Peyer's patch (tissue), 4 donors: ENCODE results near the gene ARHGAP22.

ENCODE experiments used
- POLR2A ChIP-seq, 2 donors: fragments of 450-650 bp; IDR thresholded peaks; one replicate each; pipeline ENCODE4 v1.5.1; 2017; ENCODE audit warnings: antibody characterized with exemption in 2 of 2, mild to moderate bottlenecking in 2 of 2, moderate library complexity in 2 of 2
- TF ChIP-seq, protein P1 (sequence below), 6 experiments: fragments of 450-650 bp in 4 of 6; fragments of 200-600 bp in 2 of 6; sonication (generic) in 1 of 6; IDR thresholded peaks; one replicate each; pipeline ENCODE4 v1.5.1; 2017 to 2019; ENCODE audit warnings: antibody characterized with exemption in 6 of 6, mild to moderate bottlenecking in 3 of 6, moderate library complexity in 1 of 6

DNA sequence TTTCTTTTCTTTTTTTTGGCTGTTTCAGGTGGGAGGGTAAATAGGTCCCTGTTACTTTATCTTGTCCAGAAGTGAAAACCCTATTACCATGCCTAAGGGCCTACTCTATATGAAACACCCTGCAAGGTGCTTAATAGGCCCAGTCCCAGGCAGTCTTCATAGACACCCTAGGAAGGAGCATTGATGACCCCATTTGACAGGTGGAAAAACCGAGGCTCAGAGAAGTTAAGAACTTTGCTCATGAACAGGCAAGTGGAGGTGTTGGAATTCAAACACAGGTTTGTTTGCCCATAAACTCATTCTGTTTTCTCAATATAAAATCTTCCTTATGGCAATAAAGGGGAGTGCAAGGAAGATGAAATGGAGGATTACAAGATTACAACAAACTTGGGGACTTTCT is 115.8 kb downstream of the ARHGAP22 start:
- TF ChIP-seq, protein P1, sequence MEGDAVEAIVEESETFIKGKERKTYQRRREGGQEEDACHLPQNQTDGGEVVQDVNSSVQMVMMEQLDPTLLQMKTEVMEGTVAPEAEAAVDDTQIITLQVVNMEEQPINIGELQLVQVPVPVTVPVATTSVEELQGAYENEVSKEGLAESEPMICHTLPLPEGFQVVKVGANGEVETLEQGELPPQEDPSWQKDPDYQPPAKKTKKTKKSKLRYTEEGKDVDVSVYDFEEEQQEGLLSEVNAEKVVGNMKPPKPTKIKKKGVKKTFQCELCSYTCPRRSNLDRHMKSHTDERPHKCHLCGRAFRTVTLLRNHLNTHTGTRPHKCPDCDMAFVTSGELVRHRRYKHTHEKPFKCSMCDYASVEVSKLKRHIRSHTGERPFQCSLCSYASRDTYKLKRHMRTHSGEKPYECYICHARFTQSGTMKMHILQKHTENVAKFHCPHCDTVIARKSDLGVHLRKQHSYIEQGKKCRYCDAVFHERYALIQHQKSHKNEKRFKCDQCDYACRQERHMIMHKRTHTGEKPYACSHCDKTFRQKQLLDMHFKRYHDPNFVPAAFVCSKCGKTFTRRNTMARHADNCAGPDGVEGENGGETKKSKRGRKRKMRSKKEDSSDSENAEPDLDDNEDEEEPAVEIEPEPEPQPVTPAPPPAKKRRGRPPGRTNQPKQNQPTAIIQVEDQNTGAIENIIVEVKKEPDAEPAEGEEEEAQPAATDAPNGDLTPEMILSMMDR (IDR thresholded peaks at IDR 0.05), result no peak
- TF ChIP-seq POLR2A (IDR thresholded peaks at IDR 0.05), result no peak
